Liver (tissue), 9 donors: Measurements from ENCODE around the gene FRG1. TPM values are rescaled to one million over a fixed set of nuclear protein-coding genes. Genes with fewer than 3 reads are reported as not detected.
"Not testable (repeated sequence)": the region's sequence is repeated elsewhere in the genome, so short reads cannot be mapped to it uniquely, and the experiment has no call there.

Experiments
- DNase-seq: peaks from one replicate; pipeline ENCODE4 v3.0.0-alpha.2; 2017; ENCODE audit warnings: low spot score
- H3K27ac ChIP-seq, 2 donors: one replicate each; pipeline ENCODE4 v1.7.0; 2013; ENCODE audit warnings: inconsistent platforms in 2 of 2, low read length in 2 of 2, control low read depth in 1 of 2, low read depth in 1 of 2, mild to moderate bottlenecking in 1 of 2
- H3K27me3 ChIP-seq, 4 donors: one replicate each; pipeline versions ENCODE4 v1.6.1 to v1.7.0; 2013; ENCODE audit warnings: low read length in 3 of 4, inconsistent platforms in 1 of 4, mild to moderate bottlenecking in 1 of 4, moderate library complexity in 1 of 4; ENCODE audit not compliant: control insufficient read depth in 4 of 4, insufficient read depth in 4 of 4
- H3K36me3 ChIP-seq, 4 donors: one replicate each; pipeline versions ENCODE4 v1.6.1 to v1.7.0; 2013; ENCODE audit warnings: low read length in 3 of 4, mild to moderate bottlenecking in 3 of 4, low read depth in 1 of 4, moderate library complexity in 1 of 4; ENCODE audit not compliant: control insufficient read depth in 4 of 4, insufficient read depth in 3 of 4
- H3K4me1 ChIP-seq, 4 donors: one replicate each; pipeline versions ENCODE4 v1.6.1 to v1.7.0; 2013; ENCODE audit warnings: low read length in 3 of 4, mild to moderate bottlenecking in 3 of 4, moderate library complexity in 1 of 4; ENCODE audit not compliant: control insufficient read depth in 4 of 4, insufficient read depth in 4 of 4
- H3K4me3 ChIP-seq, 3 donors: one replicate each; pipeline versions ENCODE4 v1.6.1 to v1.7.0; 2013; ENCODE audit warnings: low read length in 3 of 3, control low read depth in 1 of 3, low read depth in 1 of 3, mild to moderate bottlenecking in 1 of 3
- H3K9ac ChIP-seq, 2 donors: one replicate each; pipeline ENCODE4 v1.7.0; 2013; ENCODE audit warnings: low read length in 2 of 2, mild to moderate bottlenecking in 2 of 2, moderate library complexity in 2 of 2, control low read depth in 1 of 2, low read depth in 1 of 2
- H3K9me3 ChIP-seq, 4 donors: one replicate each; pipeline versions ENCODE4 v1.6.1 to v1.7.0; 2013; ENCODE audit warnings: low read length in 3 of 4; ENCODE audit not compliant: control insufficient read depth in 4 of 4
- FOXA2 ChIP-seq: IDR thresholded peaks from 2 replicates; pipeline ENCODE4 v1.6.1; 2016; ENCODE audit warnings: antibody characterized with exemption
- HNF4G ChIP-seq: IDR thresholded peaks from 2 replicates; pipeline ENCODE4 v1.6.1; 2016; ENCODE audit warnings: antibody characterized with exemption
- JUND ChIP-seq, 2 donors: IDR thresholded peaks; 2 replicates each; pipeline ENCODE4 v1.6.1; 2016; ENCODE audit warnings: antibody characterized with exemption in 2 of 2
- NR2F2 ChIP-seq: IDR thresholded peaks from 2 replicates; pipeline ENCODE4 v1.6.1; 2016; ENCODE audit warnings: antibody characterized with exemption
- RAD21 ChIP-seq, 2 donors: IDR thresholded peaks; 2 replicates each; pipeline ENCODE4 v1.6.1; 2016; ENCODE audit warnings: antibody characterized with exemption in 2 of 2, mild to moderate bottlenecking in 2 of 2
- RXRA ChIP-seq, 2 donors: IDR thresholded peaks; 2 replicates each; pipeline ENCODE4 v1.6.1; 2017 to 2018; ENCODE audit warnings: antibody characterized with exemption in 2 of 2, mild to moderate bottlenecking in 1 of 2
- SP1 ChIP-seq: IDR thresholded peaks from 2 replicates; pipeline ENCODE4 v1.6.1; 2018; ENCODE audit warnings: antibody characterized with exemption, mild to moderate bottlenecking
- TAF1 ChIP-seq: conservative IDR thresholded peaks from 2 replicates; pipeline ENCODE4 v1.6.1; 2016; ENCODE audit warnings: antibody characterized with exemption, mild to moderate bottlenecking
- WGBS: extraction: QIAGEN DNeasy Blood & Tissue Kit; methylation state at CpG from one replicate; pipeline ENCODE4 v1.1.7; 2013; 5-methylcytosine and 5-hydroxymethylcytosine counted together
- polyA plus RNA-seq, 2 donors: library from polyadenylated mRNA; stranded (reverse) in 1 of 2; unstranded in 1 of 2; fragments of 200-250 nt in 1 of 2; fragments of >200 nt in 1 of 2; fragmentation: Nextera tagmentation in 1 of 2; extraction: Ambion mirVana in 1 of 2; gene quantifications; one replicate each; pipeline versions ENCODE4 v1.2.1 to v1.2.3, GENCODE V29; 2013 to 2015
- total RNA-seq, 2 donors: library from RNA; depleted of rRNA; stranded (reverse); fragments of >200 nt; gene quantifications; one replicate each; pipeline ENCODE4 v1.2.3, GENCODE V29; 2014
- TF ChIP-seq, protein P1 (sequence below): IDR thresholded peaks from 2 replicates; pipeline ENCODE4 v1.6.1; 2016; ENCODE audit warnings: antibody characterized with exemption, mild to moderate bottlenecking
- TF ChIP-seq, protein P2 (sequence below): IDR thresholded peaks from 2 replicates; pipeline ENCODE4 v1.6.1; 2016; ENCODE audit warnings: antibody characterized with exemption
- donor health status: healthy.
- donor health status: healthy.
- donor health status: healthy.
- donor health status: healthy.
- donor health status: healthy.

FRG1 gene
- total and polyA plus RNA-seq, 4 donors, result 11.5 to 19.5 (median 16.4) TPM

DNA sequence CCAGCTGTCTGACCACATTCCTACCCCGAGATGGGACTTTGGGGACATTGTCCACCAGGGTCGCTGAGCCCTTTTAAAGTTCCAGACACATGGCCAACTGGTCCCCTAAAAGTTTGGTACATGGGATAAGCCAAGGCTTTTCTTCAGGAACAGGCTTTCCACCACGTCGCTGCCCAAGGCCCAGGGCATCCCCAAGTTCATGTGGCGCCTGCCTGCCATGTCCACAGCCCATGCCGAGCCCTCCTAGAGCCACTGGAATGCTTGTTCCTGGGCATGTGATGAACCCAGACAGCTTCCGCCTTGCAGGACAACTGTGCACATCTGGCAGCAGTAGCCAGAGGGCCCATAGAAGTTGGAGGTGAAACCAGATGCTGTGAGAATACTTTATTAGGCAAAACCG is 41.3 kb downstream of the FRG1 start:
- no peak for TF ChIP-seq TAF1
- TF ChIP-seq NR2F2, result no peak
- no peak for TF ChIP-seq HNF4G
- TF ChIP-seq JUND (IDR thresholded peaks at IDR 0.05), result no peak
- no peak for TF ChIP-seq RAD21 (IDR thresholded peaks at IDR 0.05)
- TF ChIP-seq FOXA2, result no peak
- no peak for TF ChIP-seq RXRA (IDR thresholded peaks at IDR 0.05)
- no peak overlapping the region for H3K9ac ChIP-seq
- peaks cover 0 to 4% (median 0%) of the 10 kb centered on the region in 4 donors for H3K27me3 ChIP-seq
- H3K4me1 ChIP-seq, result no peaks in the 10 kb centered on the region
- 79% methylated on average over 8 of the region's 8 CpGs for WGBS
- no peak overlapping the region for H3K27ac ChIP-seq
- H3K9me3 ChIP-seq, result no peaks in the 10 kb centered on the region
- no peak for DNase-seq
- no peak overlapping the region for H3K4me3 ChIP-seq
- no peaks in the 10 kb centered on the region for H3K36me3 ChIP-seq

DNA sequence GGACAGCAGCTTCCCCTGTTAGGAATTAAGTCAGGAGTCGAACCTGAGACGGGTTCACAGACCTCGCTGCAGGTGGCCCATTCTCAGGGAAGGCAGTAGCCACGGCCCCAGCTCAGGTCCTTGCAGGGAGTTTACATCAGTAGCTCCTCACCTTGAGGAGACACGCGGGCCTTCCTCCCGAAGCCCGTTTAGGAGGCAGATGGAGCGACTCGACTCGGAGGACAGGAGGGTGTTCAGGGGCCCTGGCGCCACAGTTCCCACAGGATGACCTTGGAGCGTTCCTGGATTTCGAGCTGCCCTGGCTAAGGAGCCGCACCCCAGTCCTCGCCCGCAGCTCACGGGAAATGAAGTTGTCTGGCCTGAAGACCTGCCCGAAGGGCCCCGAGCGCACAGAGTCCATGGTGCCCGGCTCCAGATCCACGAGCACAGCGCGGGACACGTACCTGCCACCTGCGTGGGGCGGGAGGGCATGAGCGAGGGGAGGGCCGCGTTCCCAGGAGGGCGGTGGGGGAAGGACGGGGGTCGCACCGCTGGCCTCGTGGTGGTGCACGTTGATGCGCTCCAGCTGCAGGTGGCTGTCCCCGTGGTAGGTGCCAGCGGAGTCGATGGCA is 43.3 kb downstream of the FRG1 start:
- 87% methylated on average over 38 of the region's 41 CpGs for WGBS
- H3K9me3 ChIP-seq, DNase-seq, H3K4me1 ChIP-seq, H3K27ac ChIP-seq, H3K27me3 ChIP-seq, H3K36me3 ChIP-seq, H3K4me3 ChIP-seq, H3K9ac ChIP-seq: not testable (repeated sequence)

DNA sequence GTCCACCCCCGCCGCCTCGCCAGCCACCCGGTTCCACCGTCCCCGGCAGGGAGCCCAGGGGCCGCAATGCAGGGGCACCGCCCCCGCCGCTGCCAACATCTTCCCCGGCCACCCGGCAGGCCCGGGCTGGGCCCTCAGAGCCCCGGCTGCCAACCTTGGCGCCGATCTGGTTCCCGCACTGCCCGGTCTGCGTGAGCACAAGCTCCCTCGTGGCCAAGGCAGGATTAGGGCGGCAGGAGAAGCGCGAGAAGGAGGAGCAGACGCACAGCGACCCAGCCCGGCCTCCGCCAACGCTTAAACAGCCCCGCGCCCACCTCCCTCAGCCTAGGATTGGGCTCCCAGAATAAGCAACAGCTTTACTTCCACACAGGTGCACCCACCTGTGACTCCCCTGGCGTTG is 44.0 kb downstream of the FRG1 start:
- H3K4me1 ChIP-seq, H3K9me3 ChIP-seq, H3K27me3 ChIP-seq, H3K4me3 ChIP-seq, H3K36me3 ChIP-seq, H3K9ac ChIP-seq, H3K27ac ChIP-seq, DNase-seq: not testable (repeated sequence)
- WGBS, result 63% methylated on average over 31 of the region's 31 CpGs

DNA sequence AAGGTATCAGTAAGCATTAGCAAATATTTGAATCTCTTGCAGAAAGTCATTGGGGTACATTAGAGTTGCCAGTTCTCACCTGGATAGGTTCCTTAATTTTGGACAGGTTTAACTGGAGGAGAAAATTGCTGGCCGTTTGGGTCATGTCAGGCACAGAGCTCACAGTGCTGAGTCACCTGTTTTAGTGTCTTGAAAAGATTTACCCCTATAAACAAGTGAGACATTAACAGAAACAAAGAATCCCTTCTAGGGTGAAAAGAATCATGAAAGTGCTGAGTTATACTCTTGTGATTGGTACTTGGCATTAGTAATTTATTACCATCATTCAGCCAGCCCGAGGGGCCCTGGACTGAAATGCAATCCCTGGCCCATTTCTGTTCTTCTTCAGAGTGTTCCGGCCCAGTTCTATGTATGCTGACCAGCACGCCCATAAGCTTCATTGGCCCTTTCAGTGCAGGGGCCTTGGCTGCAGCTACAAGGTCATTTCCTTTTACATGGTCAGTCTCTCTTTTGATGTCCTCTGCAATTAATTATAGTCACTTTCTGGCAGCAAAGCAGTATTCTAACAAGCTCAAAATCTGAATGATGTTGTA is 45.1 kb downstream of the FRG1 start:
- not testable (repeated sequence) for DNase-seq, H3K27ac ChIP-seq, H3K27me3 ChIP-seq, H3K4me1 ChIP-seq, H3K9ac ChIP-seq, H3K4me3 ChIP-seq, H3K36me3 ChIP-seq, H3K9me3 ChIP-seq
- 62% methylated on average over 4 of the region's 4 CpGs for WGBS

DNA sequence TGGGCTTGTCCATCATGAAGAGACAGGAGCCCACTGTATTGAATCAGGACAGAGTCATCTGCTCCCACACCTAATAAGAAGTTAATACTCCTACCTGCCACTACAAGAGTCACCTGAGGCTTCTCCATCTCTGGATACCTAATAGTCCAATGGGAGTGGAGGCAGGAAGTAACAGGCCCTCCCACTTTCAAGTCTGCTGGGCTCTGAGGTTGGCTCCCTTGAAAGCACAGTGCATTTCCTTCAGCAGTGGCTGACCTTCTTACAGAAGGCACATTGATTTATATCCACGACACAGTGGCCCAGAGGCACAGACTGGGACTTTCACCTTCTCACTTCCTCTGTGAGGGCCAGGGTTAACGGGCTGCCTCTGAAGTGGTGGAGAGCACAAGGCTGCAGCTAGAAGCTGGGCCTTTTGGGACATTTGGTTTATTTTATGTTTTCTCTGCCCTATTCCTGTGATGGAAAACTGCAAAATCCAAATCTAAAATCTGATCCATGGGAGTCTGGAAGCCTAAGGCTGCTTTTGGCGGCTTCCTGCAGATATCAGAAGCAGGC is 48.3 kb downstream of the FRG1 start:
- Histone ChIP-seq H3K36me3 (no peaks in the 10 kb centered on the region), H3K4me1 (no peaks in the 10 kb centered on the region)
- WGBS, result 61% methylated on average over 3 of the region's 3 CpGs

More for the DNA sequence above, 48.3 kb downstream of the FRG1 start:
- Histone ChIP-seq H3K9me3 (no peaks in the 10 kb centered on the region), H3K27ac (no peak overlapping the region), H3K27me3 (no peaks in the 10 kb centered on the region), H3K9ac (no peak overlapping the region), H3K4me3 (no peak overlapping the region)
- TF ChIP-seq, protein P1, sequence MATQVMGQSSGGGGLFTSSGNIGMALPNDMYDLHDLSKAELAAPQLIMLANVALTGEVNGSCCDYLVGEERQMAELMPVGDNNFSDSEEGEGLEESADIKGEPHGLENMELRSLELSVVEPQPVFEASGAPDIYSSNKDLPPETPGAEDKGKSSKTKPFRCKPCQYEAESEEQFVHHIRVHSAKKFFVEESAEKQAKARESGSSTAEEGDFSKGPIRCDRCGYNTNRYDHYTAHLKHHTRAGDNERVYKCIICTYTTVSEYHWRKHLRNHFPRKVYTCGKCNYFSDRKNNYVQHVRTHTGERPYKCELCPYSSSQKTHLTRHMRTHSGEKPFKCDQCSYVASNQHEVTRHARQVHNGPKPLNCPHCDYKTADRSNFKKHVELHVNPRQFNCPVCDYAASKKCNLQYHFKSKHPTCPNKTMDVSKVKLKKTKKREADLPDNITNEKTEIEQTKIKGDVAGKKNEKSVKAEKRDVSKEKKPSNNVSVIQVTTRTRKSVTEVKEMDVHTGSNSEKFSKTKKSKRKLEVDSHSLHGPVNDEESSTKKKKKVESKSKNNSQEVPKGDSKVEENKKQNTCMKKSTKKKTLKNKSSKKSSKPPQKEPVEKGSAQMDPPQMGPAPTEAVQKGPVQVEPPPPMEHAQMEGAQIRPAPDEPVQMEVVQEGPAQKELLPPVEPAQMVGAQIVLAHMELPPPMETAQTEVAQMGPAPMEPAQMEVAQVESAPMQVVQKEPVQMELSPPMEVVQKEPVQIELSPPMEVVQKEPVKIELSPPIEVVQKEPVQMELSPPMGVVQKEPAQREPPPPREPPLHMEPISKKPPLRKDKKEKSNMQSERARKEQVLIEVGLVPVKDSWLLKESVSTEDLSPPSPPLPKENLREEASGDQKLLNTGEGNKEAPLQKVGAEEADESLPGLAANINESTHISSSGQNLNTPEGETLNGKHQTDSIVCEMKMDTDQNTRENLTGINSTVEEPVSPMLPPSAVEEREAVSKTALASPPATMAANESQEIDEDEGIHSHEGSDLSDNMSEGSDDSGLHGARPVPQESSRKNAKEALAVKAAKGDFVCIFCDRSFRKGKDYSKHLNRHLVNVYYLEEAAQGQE, result no peak
- TF ChIP-seq HNF4G, result no peak
- no peak for TF ChIP-seq RXRA (IDR thresholded peaks at IDR 0.05)
- TF ChIP-seq SP1, result no peak
- TF ChIP-seq, protein P2, sequence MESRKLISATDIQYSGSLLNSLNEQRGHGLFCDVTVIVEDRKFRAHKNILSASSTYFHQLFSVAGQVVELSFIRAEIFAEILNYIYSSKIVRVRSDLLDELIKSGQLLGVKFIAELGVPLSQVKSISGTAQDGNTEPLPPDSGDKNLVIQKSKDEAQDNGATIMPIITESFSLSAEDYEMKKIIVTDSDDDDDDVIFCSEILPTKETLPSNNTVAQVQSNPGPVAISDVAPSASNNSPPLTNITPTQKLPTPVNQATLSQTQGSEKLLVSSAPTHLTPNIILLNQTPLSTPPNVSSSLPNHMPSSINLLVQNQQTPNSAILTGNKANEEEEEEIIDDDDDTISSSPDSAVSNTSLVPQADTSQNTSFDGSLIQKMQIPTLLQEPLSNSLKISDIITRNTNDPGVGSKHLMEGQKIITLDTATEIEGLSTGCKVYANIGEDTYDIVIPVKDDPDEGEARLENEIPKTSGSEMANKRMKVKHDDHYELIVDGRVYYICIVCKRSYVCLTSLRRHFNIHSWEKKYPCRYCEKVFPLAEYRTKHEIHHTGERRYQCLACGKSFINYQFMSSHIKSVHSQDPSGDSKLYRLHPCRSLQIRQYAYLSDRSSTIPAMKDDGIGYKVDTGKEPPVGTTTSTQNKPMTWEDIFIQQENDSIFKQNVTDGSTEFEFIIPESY, result no peak
- no peak for TF ChIP-seq NR2F2
- no peak for DNase-seq
